Subcutaneous abdominal adipose tissue (tissue), 5 donors: ENCODE measurements around the gene LSM14B.

Experiments used
- H3K27ac ChIP-seq: one replicate; pipeline ENCODE4 v1.7.0; 2013; ENCODE audit warnings: low read depth, mild to moderate bottlenecking, inconsistent platforms, low read length, moderate library complexity
- H3K27me3 ChIP-seq, 5 donors: one replicate each; pipeline ENCODE4 v1.7.0; 2013; ENCODE audit warnings: low read length in 5 of 5, inconsistent platforms in 1 of 5; ENCODE audit not compliant: control insufficient read depth in 5 of 5, insufficient read depth in 4 of 5
- H3K36me3 ChIP-seq, 5 donors: one replicate each; pipeline ENCODE4 v1.7.0; 2013; ENCODE audit warnings: low read length in 5 of 5; ENCODE audit not compliant: control insufficient read depth in 5 of 5, insufficient read depth in 5 of 5
- H3K4me1 ChIP-seq, 5 donors: one replicate each; pipeline ENCODE4 v1.7.0; 2013; ENCODE audit warnings: low read length in 5 of 5, mild to moderate bottlenecking in 3 of 5, moderate library complexity in 1 of 5; ENCODE audit not compliant: control insufficient read depth in 5 of 5, insufficient read depth in 5 of 5
- H3K4me3 ChIP-seq, 5 donors: one replicate each; pipeline ENCODE4 v1.7.0; 2013; ENCODE audit warnings: low read length in 5 of 5, low read depth in 1 of 5
- H3K9ac ChIP-seq, 5 donors: one replicate each; pipeline ENCODE4 v1.7.0; 2013; ENCODE audit warnings: low read length in 5 of 5, mild to moderate bottlenecking in 4 of 5, moderate library complexity in 3 of 5
- H3K9me3 ChIP-seq, 5 donors: one replicate each; pipeline ENCODE4 v1.7.0; 2013; ENCODE audit warnings: low read length in 5 of 5; ENCODE audit not compliant: control insufficient read depth in 5 of 5
- donor health status: healthy.
- donor health status: healthy.
- donor health status: healthy.
- donor health status: healthy.
- donor health status: healthy.

Gene LSM14B

GRCh38 chr20:62137092-62137384 is 14.8 kb downstream of the LSM14B start:
- Histone ChIP-seq H3K36me3 (peaks cover 14 to 81% (median 75%) of the 10 kb centered on the region in 5 donors), H3K27me3 (no peaks in the 10 kb centered on the region), H3K9me3 (no peaks in the 10 kb centered on the region), H3K4me1 (peaks cover 7 to 42% (median 36%) of the 10 kb centered on the region in 5 donors), H3K4me3 (no peak overlapping the region), H3K27ac (no peak overlapping the region), H3K9ac (no peak overlapping the region)

GRCh38 chr20:62137478-62138203 is 15.4 kb downstream of the LSM14B start:
- Histone ChIP-seq H3K9ac (no peak overlapping the region), H3K36me3 (peaks cover 14 to 75% (median 69%) of the 10 kb centered on the region in 5 donors), H3K27me3 (no peaks in the 10 kb centered on the region), H3K4me3 (no peak overlapping the region), H3K4me1 (peaks cover 7 to 40% (median 34%) of the 10 kb centered on the region in 5 donors), H3K27ac (no peak overlapping the region), H3K9me3 (no peaks in the 10 kb centered on the region)

GRCh38 chr20:62138204-62138543 is 15.9 kb downstream of the LSM14B start:
- Histone ChIP-seq H3K9ac (no peak overlapping the region), H3K9me3 (no peaks in the 10 kb centered on the region), H3K36me3 (peaks cover 14 to 69% (median 64%) of the 10 kb centered on the region in 5 donors), H3K27me3 (no peaks in the 10 kb centered on the region), H3K27ac (no peak overlapping the region), H3K4me1 (peaks cover 7 to 38% (median 34%) of the 10 kb centered on the region in 5 donors), H3K4me3 (no peak overlapping the region)

DNA sequence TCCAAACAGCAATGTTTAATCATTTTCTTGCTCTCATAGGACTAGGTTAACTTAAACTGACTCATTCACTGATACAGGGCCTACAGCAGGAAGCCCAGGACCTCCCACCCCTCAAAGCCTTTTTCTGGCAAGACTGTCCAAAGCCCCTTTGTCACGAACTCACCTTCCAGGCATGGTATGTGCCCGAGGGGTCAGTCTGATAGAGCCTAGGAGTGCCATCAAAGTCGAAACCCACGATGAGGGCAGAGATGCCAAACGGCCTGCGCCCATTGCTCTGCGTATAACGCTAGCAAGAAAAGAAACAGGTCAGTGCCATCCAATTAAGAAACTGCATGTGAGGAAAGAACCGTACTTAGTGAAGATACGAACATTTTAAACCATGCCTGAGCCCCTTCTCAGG is 16.6 kb downstream of the LSM14B start:
- peaks cover 7 to 35% (median 28%) of the 10 kb centered on the region in 5 donors for H3K4me1 ChIP-seq
- no peaks in the 10 kb centered on the region for H3K9me3 ChIP-seq
- no peak overlapping the region for H3K4me3 ChIP-seq
- H3K9ac ChIP-seq = no peak overlapping the region
- no peaks in the 10 kb centered on the region for H3K27me3 ChIP-seq
- peaks cover 14 to 63% (median 59%) of the 10 kb centered on the region in 5 donors for H3K36me3 ChIP-seq
- peak overlapping the region; percentile 11 for H3K27ac ChIP-seq

GRCh38 chr20:62139636-62140035 is 17.4 kb downstream of the LSM14B start:
- Histone ChIP-seq H3K4me1 (peaks cover 7 to 34% (median 29%) of the 10 kb centered on the region in 5 donors), H3K9ac (no peak overlapping the region), H3K27me3 (no peaks in the 10 kb centered on the region), H3K4me3 (no peak overlapping the region), H3K36me3 (peaks cover 14 to 60% (median 54%) of the 10 kb centered on the region in 5 donors), H3K9me3 (no peaks in the 10 kb centered on the region), H3K27ac (peak overlapping the region; percentile 11)

DNA sequence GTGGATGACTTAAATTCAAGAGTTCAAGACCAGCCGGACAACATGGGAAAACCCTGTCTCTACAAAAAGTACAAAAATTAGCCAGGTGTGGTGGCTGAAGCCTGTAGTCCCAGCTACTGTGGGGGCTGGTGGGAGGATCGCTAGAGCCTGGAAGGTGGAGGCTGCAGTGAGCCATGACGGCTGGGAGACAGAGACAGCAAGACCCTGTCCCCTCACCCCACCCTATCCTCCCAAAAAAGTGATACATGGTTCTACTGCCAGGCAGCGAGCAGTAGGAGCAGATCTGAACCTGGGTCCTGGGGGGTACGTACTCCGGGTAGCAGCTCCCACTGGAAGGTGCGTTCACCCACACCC is 18.7 kb downstream of the LSM14B start:
- H3K27me3 ChIP-seq = no peaks in the 10 kb centered on the region
- H3K9me3 ChIP-seq = no peaks in the 10 kb centered on the region
- peaks cover 13 to 52% (median 41%) of the 10 kb centered on the region in 5 donors for H3K36me3 ChIP-seq
- H3K9ac ChIP-seq = peak overlapping the region in 3 of 5 donors; percentile 75 to 86 (median 85)
- H3K4me3 ChIP-seq = peak overlapping the region; percentile 21 to 82 (median 80)
- peaks cover 7 to 39% (median 33%) of the 10 kb centered on the region in 5 donors for H3K4me1 ChIP-seq
- peak overlapping the region; percentile 90 for H3K27ac ChIP-seq

DNA sequence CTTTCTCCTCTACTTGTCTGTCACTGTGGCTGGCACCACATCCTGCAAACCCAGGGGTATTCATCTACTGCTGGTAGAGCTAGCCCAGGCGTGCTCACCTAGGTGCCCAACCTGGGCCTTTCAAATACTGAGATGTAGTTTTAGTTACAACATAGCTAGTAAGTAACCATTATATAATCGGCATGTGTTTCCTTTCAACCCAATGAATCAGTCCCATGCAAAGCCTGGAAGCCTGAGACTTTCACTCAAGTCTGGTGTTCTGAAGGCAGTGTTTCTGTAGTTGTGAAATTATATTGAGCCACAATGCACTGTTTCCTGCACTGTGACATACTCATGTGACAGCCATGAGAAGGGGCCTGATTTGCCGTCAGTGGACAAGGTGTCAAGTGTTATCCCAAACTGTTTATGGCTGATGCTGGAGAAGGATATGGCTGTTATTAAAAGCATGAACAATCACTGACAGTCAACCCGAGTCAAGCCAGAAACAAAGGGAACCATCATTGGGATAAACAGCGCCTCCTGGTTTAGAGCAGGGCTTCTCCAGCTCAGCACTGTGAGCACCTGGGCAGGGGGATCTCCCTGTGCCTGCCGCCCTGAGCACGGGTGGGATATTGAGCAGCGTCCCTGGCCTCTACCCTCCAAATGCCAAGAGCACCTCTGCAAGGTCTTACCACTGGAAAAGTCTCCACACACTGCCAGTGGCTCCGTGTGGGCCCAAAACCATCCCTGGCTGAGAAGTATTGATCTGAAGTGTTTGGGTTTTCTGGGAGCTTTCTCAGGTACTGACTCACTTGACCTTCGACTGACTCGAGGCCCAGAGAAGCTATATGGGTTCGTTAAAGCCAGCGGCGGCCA is 19.3 kb downstream of the LSM14B start:
- Histone ChIP-seq H3K27me3 (no peaks in the 10 kb centered on the region), H3K4me1 (peaks cover 7 to 39% (median 35%) of the 10 kb centered on the region in 5 donors), H3K27ac (peak overlapping the region; percentile 90), H3K36me3 (peaks cover 7 to 46% (median 36%) of the 10 kb centered on the region in 5 donors), H3K9ac (peak overlapping the region; percentile 75 to 90 (median 85)), H3K4me3 (peak overlapping the region; percentile 73 to 82 (median 80)), H3K9me3 (no peaks in the 10 kb centered on the region)

DNA sequence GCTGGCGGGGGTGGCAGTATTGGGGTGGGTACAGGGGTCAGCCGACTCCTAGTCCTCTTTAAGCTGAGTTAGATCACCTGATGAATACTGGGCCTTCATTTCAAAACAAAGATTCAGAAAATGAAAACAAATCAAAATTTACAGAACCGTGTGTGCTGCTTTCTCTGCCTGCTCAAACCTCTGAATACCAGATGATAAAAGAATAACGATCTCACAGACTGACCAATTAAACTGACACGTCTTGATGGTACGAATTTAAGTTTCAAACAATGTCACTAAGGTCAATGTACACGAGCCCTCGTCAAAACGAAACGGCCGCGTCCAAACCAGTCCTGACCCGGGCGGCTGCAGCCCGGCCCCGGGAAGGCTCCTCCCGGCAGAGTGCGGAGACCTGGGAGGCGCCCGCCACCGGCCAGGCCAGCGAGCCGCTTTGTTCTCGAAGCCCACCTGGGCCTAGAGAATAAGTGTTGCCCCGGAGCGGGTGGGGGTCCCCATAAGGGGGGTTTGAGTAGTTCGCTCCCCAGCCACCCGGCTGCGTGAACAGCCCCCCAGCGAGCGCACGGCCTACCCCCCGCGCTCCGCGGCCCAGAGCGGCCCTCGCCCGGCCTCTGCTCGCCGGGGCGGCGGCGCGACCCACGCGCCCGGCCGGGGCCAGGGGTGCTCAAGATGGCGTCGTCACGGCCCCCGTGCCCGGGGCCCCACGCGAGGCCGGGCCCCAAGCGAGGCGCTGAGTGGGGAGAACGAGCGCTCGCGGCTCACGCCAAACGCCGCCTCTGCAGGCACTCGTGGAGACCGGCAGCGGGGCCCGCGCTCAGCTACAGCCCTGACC is 20.2 kb downstream of the LSM14B start:
- Histone ChIP-seq H3K9ac (peak overlapping the region; percentile 75 to 90 (median 85)), H3K27ac (peak overlapping the region; percentile 90), H3K4me3 (peak overlapping the region; percentile 73 to 82 (median 80)), H3K9me3 (no peaks in the 10 kb centered on the region), H3K27me3 (no peaks in the 10 kb centered on the region), H3K36me3 (peaks cover 4 to 38% (median 30%) of the 10 kb centered on the region in 5 donors), H3K4me1 (peaks cover 7 to 40% (median 35%) of the 10 kb centered on the region in 5 donors)

- H3K4me3 ChIP-seq = peak within 1 kb of the TSS; percentile 75 to 82 (median 80)
- peaks cover 7 to 40% (median 35%) of the 10 kb centered on the region in 5 donors for H3K4me1 ChIP-seq
- peak within 1 kb of the TSS; percentile 90 for H3K27ac ChIP-seq
- no peaks in the 10 kb centered on the region for H3K9me3 ChIP-seq
- no peaks in the 10 kb centered on the region for H3K27me3 ChIP-seq
- H3K36me3 ChIP-seq = peaks cover 4 to 29% (median 21%) of the 10 kb centered on the region in 5 donors
- H3K9ac ChIP-seq = peak within 1 kb of the TSS; percentile 75 to 90 (median 85)
Observed at GRCh38 chr20:62143081-62143956, 21.0 kb downstream of the LSM14B start, which contains the start of the genes PSMA7 and SS18L1. Gene PSMA7, minus strand, starts transcription at chr20:62143394. Its CDS starts 91 bp downstream, at chr20:62143303. Gene SS18L1, plus strand, starts transcription at chr20:62143769. Its CDS starts 52 bp downstream, at chr20:62143821.
